ENCODE measurements around the gene NELL2. TPM values are rescaled to one million over a fixed set of nuclear protein-coding genes. Genes with fewer than 3 reads are reported as not detected.
"Not testable (repeated sequence)": the region's sequence is repeated elsewhere in the genome, so short reads cannot be mapped to it uniquely, and the experiment has no call there.

The NELL2 gene
- total RNA-seq, result 0.55 TPM
- long read RNA-seq, partial matches to known transcripts, result 0 of 1 reads
- long read RNA-seq, other reads (novel, unspliced or antisense), result 0 of 1 reads

DNA sequence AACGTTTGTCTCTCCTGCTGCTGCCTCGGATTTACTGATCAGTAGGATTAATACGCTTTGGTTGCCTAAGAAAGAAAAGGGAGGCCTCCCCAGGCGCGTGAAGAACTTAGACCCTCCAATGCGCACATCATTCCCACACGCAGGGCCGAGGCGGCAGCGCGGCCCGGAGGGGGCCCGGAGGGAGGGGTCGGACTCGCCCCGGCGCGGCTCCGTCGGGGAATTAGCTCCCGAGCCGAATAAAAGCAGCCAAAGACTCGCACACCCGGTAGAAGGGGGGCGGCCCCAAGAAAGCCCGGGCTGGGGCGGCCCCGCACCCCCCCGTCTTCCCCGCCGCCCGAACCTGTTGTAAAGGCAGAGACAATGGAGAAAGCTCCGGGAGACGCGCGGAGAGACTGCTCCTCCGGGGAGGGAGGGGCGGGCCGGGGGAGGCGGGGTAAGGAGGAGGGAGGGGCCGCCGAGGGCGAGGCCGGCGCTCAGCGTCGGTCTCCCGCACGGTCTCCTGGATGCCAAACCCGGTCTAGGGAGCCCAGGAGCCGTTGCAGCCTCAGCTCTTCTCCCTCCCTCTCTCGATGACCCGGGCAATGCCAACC, at the start of gene NELL2:
Gene NELL2, minus strand, starts transcription at position 362 of the 590 bp plus-strand sequence. CDS start 446 bp downstream, outside the sequence.
- peaks cover 26% of the 10 kb centered on the region for H3K4me1 ChIP-seq
- peak within 1 kb of the TSS; percentile 69 for H3K4me3 ChIP-seq
- no peak for DNase-seq
- H3K9me3 ChIP-seq (replicated peaks), result peaks cover 9% of the 10 kb centered on the region
- H3K27me3 ChIP-seq (ENCODE audit: low read depth), result peaks cover 79% of the 10 kb centered on the region
- TF ChIP-seq, protein P1, sequence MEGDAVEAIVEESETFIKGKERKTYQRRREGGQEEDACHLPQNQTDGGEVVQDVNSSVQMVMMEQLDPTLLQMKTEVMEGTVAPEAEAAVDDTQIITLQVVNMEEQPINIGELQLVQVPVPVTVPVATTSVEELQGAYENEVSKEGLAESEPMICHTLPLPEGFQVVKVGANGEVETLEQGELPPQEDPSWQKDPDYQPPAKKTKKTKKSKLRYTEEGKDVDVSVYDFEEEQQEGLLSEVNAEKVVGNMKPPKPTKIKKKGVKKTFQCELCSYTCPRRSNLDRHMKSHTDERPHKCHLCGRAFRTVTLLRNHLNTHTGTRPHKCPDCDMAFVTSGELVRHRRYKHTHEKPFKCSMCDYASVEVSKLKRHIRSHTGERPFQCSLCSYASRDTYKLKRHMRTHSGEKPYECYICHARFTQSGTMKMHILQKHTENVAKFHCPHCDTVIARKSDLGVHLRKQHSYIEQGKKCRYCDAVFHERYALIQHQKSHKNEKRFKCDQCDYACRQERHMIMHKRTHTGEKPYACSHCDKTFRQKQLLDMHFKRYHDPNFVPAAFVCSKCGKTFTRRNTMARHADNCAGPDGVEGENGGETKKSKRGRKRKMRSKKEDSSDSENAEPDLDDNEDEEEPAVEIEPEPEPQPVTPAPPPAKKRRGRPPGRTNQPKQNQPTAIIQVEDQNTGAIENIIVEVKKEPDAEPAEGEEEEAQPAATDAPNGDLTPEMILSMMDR (IDR thresholded peaks at IDR 0.05; ENCODE audit: borderline replicate concordance), result no peak
- H3K36me3 ChIP-seq, result no peaks in the 10 kb centered on the region
- no peak within 1 kb of the TSS for H3K27ac ChIP-seq (replicated peaks)
- intact Hi-C loops (cut with micrococcal nuclease), result no loop called here

DNA sequence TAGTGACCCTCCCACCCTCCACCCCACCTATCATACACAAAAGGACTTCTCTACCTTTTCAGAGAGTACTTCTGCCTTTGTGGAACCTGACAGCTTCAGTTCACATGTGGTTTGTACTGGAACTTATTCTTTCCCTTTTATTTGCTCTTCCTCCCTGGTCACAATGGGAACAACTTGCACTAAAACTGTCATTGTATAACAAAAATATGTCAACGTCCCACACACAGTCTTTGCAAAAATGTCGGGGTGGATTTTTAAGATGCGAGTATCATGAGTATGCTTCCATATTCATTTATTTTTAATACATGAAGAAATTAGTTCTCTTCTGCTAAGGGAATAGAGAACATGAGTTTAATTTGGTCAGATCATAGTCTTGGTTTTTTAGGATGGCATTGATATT, 45.6 kb upstream of the NELL2 start:
- Histone ChIP-seq H3K36me3 (no peaks in the 10 kb centered on the region), H3K4me1 (no peaks in the 10 kb centered on the region), H3K27me3 (ENCODE audit: low read depth) (peaks cover 5% of the 10 kb centered on the region), H3K9me3 (replicated peaks) (no peaks in the 10 kb centered on the region), H3K4me3 (no peak overlapping the region), H3K27ac (replicated peaks) (no peak overlapping the region)
- TF ChIP-seq, protein P1 (IDR thresholded peaks at IDR 0.05; ENCODE audit: borderline replicate concordance), result no peak
- DNase-seq, result no peak
- intact Hi-C loops (cut with micrococcal nuclease), result no loop called here

DNA sequence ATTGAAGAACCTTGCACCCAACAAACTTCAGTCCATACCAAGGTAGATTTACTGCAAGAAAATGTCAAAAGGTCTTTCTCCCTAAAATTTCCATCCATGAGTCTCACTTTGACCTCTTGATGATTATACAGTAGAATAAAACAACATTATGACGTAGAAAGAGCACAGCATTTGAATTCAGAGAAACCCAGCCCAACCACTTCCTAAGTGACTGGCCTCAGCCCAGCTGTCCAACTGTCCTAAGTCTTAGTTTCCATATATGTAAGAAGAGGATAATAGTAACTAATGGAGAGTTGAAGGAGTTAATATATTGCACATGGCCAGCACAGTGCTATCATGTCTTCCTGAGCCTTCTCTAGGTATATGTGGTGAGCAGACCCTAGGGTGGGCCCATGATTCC, 41.0 kb upstream of the NELL2 start:
- H3K4me1 ChIP-seq, result no peaks in the 10 kb centered on the region
- peaks cover 9% of the 10 kb centered on the region for H3K27me3 ChIP-seq (ENCODE audit: low read depth)
- TF ChIP-seq, protein P1 (IDR thresholded peaks at IDR 0.05; ENCODE audit: borderline replicate concordance), result no peak
- no peaks in the 10 kb centered on the region for H3K9me3 ChIP-seq (replicated peaks)
- no peaks in the 10 kb centered on the region for H3K36me3 ChIP-seq
- intact Hi-C loops (cut with micrococcal nuclease), result no loop called here
- H3K27ac ChIP-seq (replicated peaks), result no peak overlapping the region
- no peak overlapping the region for H3K4me3 ChIP-seq
- DNase-seq, result no peak

DNA sequence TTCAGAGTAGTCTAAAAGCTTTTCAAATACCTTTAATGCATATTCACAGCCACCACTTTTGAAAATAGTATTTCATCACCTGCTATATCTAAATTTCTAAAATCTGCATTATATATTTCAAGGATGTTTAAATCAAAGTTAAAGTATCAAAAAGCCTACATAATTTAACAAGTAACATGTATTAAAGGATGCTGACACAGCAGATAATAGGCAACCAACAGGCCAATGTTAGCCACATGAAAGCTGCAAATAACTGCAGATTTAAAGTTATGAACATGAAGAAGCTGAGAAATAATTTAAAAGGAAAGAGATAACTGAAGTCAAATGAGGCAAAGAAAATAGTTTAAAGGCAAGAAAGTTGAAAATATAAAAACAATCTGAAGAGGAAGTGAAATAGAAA, 39.8 kb upstream of the NELL2 start:
- DNase-seq, result no peak
- intact Hi-C loops (cut with micrococcal nuclease), result no loop called here
- no peaks in the 10 kb centered on the region for H3K4me1 ChIP-seq

DNA sequence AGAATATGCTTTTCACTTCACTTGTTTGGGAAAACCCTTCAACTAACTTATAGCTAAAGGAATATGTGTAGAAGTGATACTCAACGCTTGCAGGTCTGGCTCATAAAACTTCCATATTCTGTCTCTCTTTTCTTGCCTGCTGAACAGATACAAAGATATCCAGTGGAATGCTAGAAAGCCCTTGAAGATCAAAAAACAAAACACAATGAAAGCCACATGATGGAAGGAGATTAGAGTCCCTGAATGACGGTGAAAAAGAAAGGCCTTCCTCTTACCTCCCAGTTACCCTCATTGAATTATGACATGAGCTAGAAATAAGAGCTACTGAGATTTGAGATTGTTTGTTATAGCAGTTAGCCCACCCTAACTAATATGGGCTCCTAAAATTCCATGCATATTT, 28.2 kb upstream of the NELL2 start:
- Histone ChIP-seq H3K27ac (replicated peaks) (no peak overlapping the region), H3K4me1 (no peaks in the 10 kb centered on the region), H3K27me3 (ENCODE audit: low read depth) (peaks cover 4% of the 10 kb centered on the region), H3K9me3 (replicated peaks) (peaks cover 34% of the 10 kb centered on the region), H3K4me3 (no peak overlapping the region), H3K36me3 (no peaks in the 10 kb centered on the region)
- TF ChIP-seq, protein P1 (IDR thresholded peaks at IDR 0.05; ENCODE audit: borderline replicate concordance), result no peak
- no peak for DNase-seq
- intact Hi-C loops (cut with micrococcal nuclease), result no loop called here

More for the DNA sequence above, 39.8 kb upstream of the NELL2 start:
- Histone ChIP-seq H3K27ac (replicated peaks) (no peak overlapping the region), H3K27me3 (ENCODE audit: low read depth) (peaks cover 9% of the 10 kb centered on the region), H3K36me3 (no peaks in the 10 kb centered on the region), H3K4me3 (no peak overlapping the region), H3K9me3 (replicated peaks) (no peaks in the 10 kb centered on the region)
- TF ChIP-seq, protein P1 (IDR thresholded peaks at IDR 0.05; ENCODE audit: borderline replicate concordance), result no peak

DNA sequence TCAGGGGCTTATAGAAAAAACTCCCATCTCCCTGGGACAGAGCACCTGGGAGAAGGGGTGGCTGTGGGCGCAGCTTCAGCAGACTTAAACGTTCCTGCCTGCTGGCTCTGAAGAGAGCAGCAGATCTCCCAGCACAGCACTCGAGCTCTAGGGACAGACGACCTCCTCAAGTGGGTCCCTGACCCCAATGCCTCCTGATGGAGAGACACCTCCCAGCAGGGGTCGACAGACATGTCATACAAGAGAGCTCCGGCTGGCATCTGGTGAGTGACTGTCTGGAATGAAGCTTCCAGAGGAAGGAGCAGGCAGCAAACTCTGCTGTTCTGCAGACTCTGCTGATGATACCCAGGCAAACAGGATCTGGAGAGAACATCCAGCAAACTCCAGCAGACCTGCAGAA, 22.0 kb upstream of the NELL2 start:
- H3K27me3 ChIP-seq (ENCODE audit: low read depth); H3K4me1 ChIP-seq; H3K36me3 ChIP-seq; H3K27ac ChIP-seq (replicated peaks); DNase-seq; H3K4me3 ChIP-seq; intact Hi-C loops (cut with micrococcal nuclease): not testable (repeated sequence)
- peaks cover 35% of the 10 kb centered on the region for H3K9me3 ChIP-seq (replicated peaks)

Measured in left ventricle myocardium inferior (tissue), 1 donor.